Left ventricle myocardium inferior (tissue), 1 donor: ENCODE data around the gene PPP1R14B. TPM values are rescaled to one million over a fixed set of nuclear protein-coding genes. Genes with fewer than 3 reads are reported as not detected.

Experiments used
- DNase-seq: peaks from one replicate; pipeline ENCODE4 v3.0.0-alpha.2; 2020
- H3K27ac ChIP-seq: fragments of 200-600 bp; replicated peaks from 2 replicates; pipeline ENCODE4 v1.8.0; 2021
- H3K27me3 ChIP-seq: fragments of 200-600 bp; 2 replicates; pipeline ENCODE4 v1.8.0; 2021; ENCODE audit warnings: low read depth
- H3K36me3 ChIP-seq: fragments of 200-600 bp; 2 replicates; pipeline ENCODE4 v1.8.0; 2021
- H3K4me1 ChIP-seq: fragments of 200-600 bp; 2 replicates; pipeline ENCODE4 v1.8.0; 2021
- H3K4me3 ChIP-seq: fragments of 200-600 bp; 2 replicates; pipeline ENCODE4 v1.8.0; 2021; ENCODE audit warnings: mild to moderate bottlenecking, moderate library complexity
- H3K9me3 ChIP-seq: fragments of 200-600 bp; replicated peaks from 2 replicates; pipeline ENCODE4 v1.8.0; 2021
- intact Hi-C: fragments of 100-400 bp; cut with micrococcal nuclease; formaldehyde crosslinking; loops from one replicate; pipeline ENCODE4 v1.11.0; 2022
- total RNA-seq: library from RNA; stranded (reverse); fragmentation: NEBNext Ultra II Directional; extraction: Animal tissue kit (Norgen Biotek cat#: 25700); gene quantifications from one replicate; pipeline ENCODE4 v1.2.1, GENCODE V29; 2021
- TF ChIP-seq, protein P1 (sequence below): fragments of 200-600 bp; IDR thresholded peaks from 2 replicates; pipeline ENCODE4 v1.8.0; 2021; ENCODE audit warnings: antibody characterized with exemption, mild to moderate bottlenecking, borderline replicate concordance
- donor health status: DM: no; HTN: yes; CAD: no; lungs with severe emphysema.

Gene PPP1R14B
- total RNA-seq, 1 donor from 2014 or later: 102 TPM

- DNase-seq: no peak
- intact Hi-C loops: no loop called here
- TF ChIP-seq, protein P1, sequence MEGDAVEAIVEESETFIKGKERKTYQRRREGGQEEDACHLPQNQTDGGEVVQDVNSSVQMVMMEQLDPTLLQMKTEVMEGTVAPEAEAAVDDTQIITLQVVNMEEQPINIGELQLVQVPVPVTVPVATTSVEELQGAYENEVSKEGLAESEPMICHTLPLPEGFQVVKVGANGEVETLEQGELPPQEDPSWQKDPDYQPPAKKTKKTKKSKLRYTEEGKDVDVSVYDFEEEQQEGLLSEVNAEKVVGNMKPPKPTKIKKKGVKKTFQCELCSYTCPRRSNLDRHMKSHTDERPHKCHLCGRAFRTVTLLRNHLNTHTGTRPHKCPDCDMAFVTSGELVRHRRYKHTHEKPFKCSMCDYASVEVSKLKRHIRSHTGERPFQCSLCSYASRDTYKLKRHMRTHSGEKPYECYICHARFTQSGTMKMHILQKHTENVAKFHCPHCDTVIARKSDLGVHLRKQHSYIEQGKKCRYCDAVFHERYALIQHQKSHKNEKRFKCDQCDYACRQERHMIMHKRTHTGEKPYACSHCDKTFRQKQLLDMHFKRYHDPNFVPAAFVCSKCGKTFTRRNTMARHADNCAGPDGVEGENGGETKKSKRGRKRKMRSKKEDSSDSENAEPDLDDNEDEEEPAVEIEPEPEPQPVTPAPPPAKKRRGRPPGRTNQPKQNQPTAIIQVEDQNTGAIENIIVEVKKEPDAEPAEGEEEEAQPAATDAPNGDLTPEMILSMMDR: no peak
- no peak overlapping the region for H3K4me3 ChIP-seq
- no peaks in the 10 kb centered on the region for H3K27me3 ChIP-seq
- peak overlapping the region; percentile 100 for H3K27ac ChIP-seq
- peaks cover 65% of the 10 kb centered on the region for H3K4me1 ChIP-seq
- H3K36me3 ChIP-seq: peaks cover 29% of the 10 kb centered on the region
- H3K9me3 ChIP-seq: no peaks in the 10 kb centered on the region
These were observed 7.7 kb downstream of the PPP1R14B start for GRCh38 chr11:64238999-64239398.

- Histone ChIP-seq H3K36me3 (peaks cover 20% of the 10 kb centered on the region), H3K4me1 (peaks cover 65% of the 10 kb centered on the region), H3K4me3 (no peak overlapping the region), H3K27ac (peak overlapping the region; percentile 100), H3K27me3 (no peaks in the 10 kb centered on the region), H3K9me3 (no peaks in the 10 kb centered on the region)
- TF ChIP-seq, protein P1: no peak
- intact Hi-C loops: no loop called here
- no peak for DNase-seq
These were observed 8.7 kb downstream of the PPP1R14B start for GRCh38 chr11:64238076-64238475.

- no peak overlapping the region for H3K4me3 ChIP-seq
- H3K27me3 ChIP-seq: no peaks in the 10 kb centered on the region
- no peaks in the 10 kb centered on the region for H3K9me3 ChIP-seq
- H3K27ac ChIP-seq: peak overlapping the region; percentile 100
- intact Hi-C loops: no loop called here
- TF ChIP-seq, protein P1: no peak
- peaks cover 20% of the 10 kb centered on the region for H3K36me3 ChIP-seq
- no peak for DNase-seq
- H3K4me1 ChIP-seq: peaks cover 62% of the 10 kb centered on the region
These were observed 9.2 kb downstream of the PPP1R14B start for GRCh38 chr11:64237484-64237951.

- Histone ChIP-seq H3K4me3 (peak overlapping the region; percentile 85), H3K4me1 (peaks cover 67% of the 10 kb centered on the region), H3K36me3 (peaks cover 20% of the 10 kb centered on the region), H3K27ac (peak overlapping the region; percentile 95), H3K27me3 (no peaks in the 10 kb centered on the region), H3K9me3 (no peaks in the 10 kb centered on the region)
- intact Hi-C loops: no loop called here
- no peak for DNase-seq
- TF ChIP-seq, protein P1: no peak
These were observed 11.1 kb downstream of the PPP1R14B start for GRCh38 chr11:64235437-64236161.

DNA sequence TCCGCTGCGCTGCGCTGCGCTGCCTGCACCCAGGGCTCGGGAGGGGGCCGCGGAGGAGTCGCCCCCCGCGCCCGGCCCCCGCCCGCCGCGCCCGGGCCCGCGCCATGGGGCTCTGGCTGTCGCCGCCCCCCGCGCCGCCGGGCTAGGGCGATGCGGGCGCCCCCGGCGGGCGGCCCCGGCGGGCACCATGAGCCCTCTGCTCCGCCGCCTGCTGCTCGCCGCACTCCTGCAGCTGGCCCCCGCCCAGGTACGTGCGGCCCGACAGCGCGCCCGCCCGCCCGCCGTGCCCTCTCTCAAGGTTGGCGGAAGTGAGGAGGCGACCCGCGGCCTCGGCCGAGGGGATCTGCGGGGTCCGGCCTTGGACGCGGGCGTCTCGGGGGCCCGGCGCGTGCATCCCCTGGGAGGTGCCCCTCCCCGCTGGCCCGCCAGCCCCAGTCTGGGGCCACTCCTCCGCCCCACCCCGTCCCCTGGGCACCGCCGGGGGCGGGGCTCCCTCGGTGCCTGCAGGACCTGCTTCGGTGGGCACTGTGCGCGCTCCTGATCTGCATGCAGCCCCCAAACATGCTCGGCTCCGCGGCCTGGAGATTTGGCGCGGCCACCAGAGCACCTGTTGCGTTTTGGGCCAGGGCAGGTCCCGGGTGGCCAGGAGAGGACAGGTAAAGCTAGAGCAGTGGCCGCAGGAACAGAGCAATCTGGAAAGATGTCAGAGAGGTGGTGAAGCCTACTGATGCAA, 11.9 kb downstream of the PPP1R14B start:
- peak; percentile 57 for DNase-seq
- intact Hi-C loops: no loop called here
- TF ChIP-seq, protein P1: peak; percentile 25

More for the DNA sequence above, 11.9 kb downstream of the PPP1R14B start:
- no peaks in the 10 kb centered on the region for H3K9me3 ChIP-seq
- H3K4me1 ChIP-seq: peaks cover 67% of the 10 kb centered on the region
- H3K27ac ChIP-seq: peak overlapping the region; percentile 95
- peaks cover 20% of the 10 kb centered on the region for H3K36me3 ChIP-seq
- peak overlapping the region; percentile 85 for H3K4me3 ChIP-seq
- no peaks in the 10 kb centered on the region for H3K27me3 ChIP-seq
